IPS DF 4.7 (cell line): ENCODE measurements around the gene OLA1.
"Not testable (repeated sequence)": the region's sequence is repeated elsewhere in the genome, so short reads cannot be mapped to it uniquely, and the experiment has no call there.

Source experiments
- DNase-seq: peaks from one replicate; pipeline ENCODE4 v3.0.0-alpha.2; 2013; ENCODE audit warnings: low spot score; ENCODE audit errors: extremely low read depth

Gene OLA1

GRCh38 chr2:174248187-174248997 lies at the start of gene OLA1:
Gene OLA1 (minus strand): TSS chr2:174248532. CDS start chr2:174246815, 1,717 bp downstream.
- peak; percentile 64 for DNase-seq

- DNase-seq = no peak
Observed at GRCh38 chr2:174292908-174293307, 44.6 kb upstream of the OLA1 start.

GRCh38 chr2:174286172-174286571 lies 37.8 kb upstream of the OLA1 start:
- no peak for DNase-seq

- DNase-seq = no peak
Observed at GRCh38 chr2:174282441-174282840, 34.1 kb upstream of the OLA1 start.

- DNase-seq = no peak
Observed at GRCh38 chr2:174281736-174282135, 33.4 kb upstream of the OLA1 start.

GRCh38 chr2:174280596-174280995 lies 32.3 kb upstream of the OLA1 start:
- no peak for DNase-seq

- not testable (repeated sequence) for DNase-seq
Observed at GRCh38 chr2:174270263-174270662, 21.9 kb upstream of the OLA1 start.

GRCh38 chr2:174266288-174266687 lies 18.0 kb upstream of the OLA1 start:
- DNase-seq = no peak

- DNase-seq = no peak
Observed at GRCh38 chr2:174263997-174264396, 15.7 kb upstream of the OLA1 start.

GRCh38 chr2:174259981-174260380 lies 11.6 kb upstream of the OLA1 start:
- no peak for DNase-seq

- no peak for DNase-seq
Observed at GRCh38 chr2:174254267-174254666, 5.9 kb upstream of the OLA1 start.

- no peak for DNase-seq
Observed at GRCh38 chr2:174248998-174249592, 763 bp upstream of the OLA1 start.

GRCh38 chr2:174247474-174248186 lies 702 bp downstream of the OLA1 start:
- no peak for DNase-seq

- no peak for DNase-seq
Observed at GRCh38 chr2:174246944-174247381, 1.4 kb downstream of the OLA1 start.

GRCh38 chr2:174245628-174246027 lies 2.7 kb downstream of the OLA1 start:
- DNase-seq = not testable (repeated sequence)

GRCh38 chr2:174245065-174245464 lies 3.3 kb downstream of the OLA1 start:
- no peak for DNase-seq

- no peak for DNase-seq
Observed at GRCh38 chr2:174243812-174244211, 4.5 kb downstream of the OLA1 start.

- no peak for DNase-seq
Observed at GRCh38 chr2:174240097-174240496, 8.2 kb downstream of the OLA1 start.

- no peak for DNase-seq
Observed at GRCh38 chr2:174236429-174236828, 11.9 kb downstream of the OLA1 start.

GRCh38 chr2:174235680-174236079 lies 12.7 kb downstream of the OLA1 start:
- DNase-seq = no peak

GRCh38 chr2:174233771-174234275 lies 14.5 kb downstream of the OLA1 start:
- DNase-seq = no peak

- no peak for DNase-seq
Observed at GRCh38 chr2:174227748-174228147, 20.6 kb downstream of the OLA1 start.
